Femur (tissue), 1 donor: ENCODE data around the gene LRRC41.
"Not testable (repeated sequence)": the region's sequence is repeated elsewhere in the genome, so short reads cannot be mapped to it uniquely, and the experiment has no call there.

ENCODE experiments used
- DNase-seq: peaks from one replicate; pipeline ENCODE4 v3.0.0-alpha.2; 2017

Gene LRRC41, protein sequence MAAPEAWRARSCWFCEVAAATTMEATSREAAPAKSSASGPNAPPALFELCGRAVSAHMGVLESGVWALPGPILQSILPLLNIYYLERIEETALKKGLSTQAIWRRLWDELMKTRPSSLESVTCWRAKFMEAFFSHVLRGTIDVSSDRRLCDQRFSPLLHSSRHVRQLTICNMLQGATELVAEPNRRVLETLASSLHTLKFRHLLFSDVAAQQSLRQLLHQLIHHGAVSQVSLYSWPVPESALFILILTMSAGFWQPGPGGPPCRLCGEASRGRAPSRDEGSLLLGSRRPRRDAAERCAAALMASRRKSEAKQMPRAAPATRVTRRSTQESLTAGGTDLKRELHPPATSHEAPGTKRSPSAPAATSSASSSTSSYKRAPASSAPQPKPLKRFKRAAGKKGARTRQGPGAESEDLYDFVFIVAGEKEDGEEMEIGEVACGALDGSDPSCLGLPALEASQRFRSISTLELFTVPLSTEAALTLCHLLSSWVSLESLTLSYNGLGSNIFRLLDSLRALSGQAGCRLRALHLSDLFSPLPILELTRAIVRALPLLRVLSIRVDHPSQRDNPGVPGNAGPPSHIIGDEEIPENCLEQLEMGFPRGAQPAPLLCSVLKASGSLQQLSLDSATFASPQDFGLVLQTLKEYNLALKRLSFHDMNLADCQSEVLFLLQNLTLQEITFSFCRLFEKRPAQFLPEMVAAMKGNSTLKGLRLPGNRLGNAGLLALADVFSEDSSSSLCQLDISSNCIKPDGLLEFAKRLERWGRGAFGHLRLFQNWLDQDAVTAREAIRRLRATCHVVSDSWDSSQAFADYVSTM

DNA sequence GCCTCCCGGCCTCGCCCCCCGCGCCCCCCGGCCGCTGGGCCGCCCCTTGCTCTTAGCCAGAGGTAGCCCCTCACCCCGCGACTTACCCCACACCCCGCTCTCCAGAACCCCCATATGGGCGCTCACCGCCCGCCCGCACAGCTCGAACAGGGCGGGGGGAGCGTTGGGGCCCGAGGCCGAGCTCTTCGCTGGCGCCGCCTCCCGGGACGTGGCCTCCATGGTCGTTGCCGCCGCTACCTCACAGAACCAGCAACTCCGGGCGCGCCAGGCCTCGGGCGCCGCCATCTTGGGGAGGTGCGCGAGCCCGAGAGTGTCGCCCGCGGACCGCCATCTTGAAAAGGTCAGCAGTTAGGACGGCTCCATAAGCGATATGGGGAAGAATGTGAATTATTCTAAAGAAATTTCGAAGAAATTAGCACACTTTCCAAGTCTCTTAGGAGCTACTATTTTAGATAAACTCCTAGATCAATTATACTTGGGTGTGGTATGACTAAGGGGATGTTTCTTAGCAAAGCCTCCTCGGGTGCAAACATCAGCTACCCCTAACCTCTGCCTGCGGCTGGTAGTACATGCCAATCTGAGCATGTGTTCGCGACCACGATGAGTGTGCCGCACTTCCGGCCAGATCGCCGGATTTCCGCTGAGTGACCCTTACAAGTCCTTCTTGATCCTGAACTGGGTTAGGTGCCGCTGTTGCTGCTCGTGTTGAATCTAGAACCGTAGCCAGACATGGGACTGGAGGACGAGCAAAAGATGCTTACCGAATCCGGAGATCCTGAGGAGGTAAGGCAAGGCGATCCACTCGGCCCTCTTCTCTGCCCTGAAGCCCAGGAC is at the start of gene LRRC41, which contains the start of gene UQCRH:
Gene LRRC41 (minus strand): TSS at position 579 of the 834 bp plus-strand sequence. CDS start 294 bp downstream, at position 285.
Gene UQCRH (plus strand): TSS at position 661 of the 834 bp plus-strand sequence. CDS start 69 bp downstream, at position 730.
- DNase-seq: peak; percentile 97

DNA sequence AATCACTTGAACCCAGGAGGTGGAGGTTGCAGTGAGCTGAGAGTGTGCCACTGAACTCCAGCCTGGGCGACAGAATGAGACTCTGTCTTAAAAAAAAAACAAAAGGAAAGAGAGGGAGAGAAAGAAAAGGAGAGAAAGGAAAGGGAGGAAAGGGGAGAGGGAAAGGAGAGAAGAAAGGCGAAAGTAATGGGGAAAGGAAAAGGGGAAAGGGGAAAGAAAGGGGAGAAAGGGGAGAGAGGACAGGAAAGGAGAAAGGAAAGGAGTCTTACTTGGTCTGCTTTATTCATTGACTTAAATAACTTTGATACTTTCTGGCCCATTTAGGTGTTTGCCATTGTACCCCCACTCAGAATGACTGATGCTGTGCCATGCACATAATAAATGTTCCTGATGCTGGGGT is 48.9 kb upstream of the LRRC41 start:
- DNase-seq: no peak

GRCh38 chr1:46345281-46345680 is 41.9 kb upstream of the LRRC41 start:
- DNase-seq: no peak

- DNase-seq: no peak
Observed at GRCh38 chr1:46344481-46344880, 41.1 kb upstream of the LRRC41 start.

GRCh38 chr1:46343705-46344104 is 40.3 kb upstream of the LRRC41 start:
- DNase-seq: no peak

DNA sequence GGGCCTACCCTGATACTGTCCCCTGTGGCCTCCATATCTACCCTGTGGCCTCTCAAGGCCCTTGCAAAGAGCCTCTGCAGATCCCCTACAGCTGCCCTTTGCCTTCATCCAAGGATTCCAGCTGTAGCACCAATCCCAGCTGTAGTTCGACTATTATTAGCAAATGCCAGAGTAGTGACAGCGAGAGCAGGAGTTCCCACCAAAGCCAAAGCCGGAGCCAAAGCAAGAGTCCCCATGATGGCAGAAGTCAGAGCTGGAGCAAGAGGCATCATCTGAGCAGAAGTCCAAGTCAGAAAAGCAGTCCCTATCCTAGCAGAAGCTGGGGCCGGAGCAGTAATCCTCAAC is 39.9 kb upstream of the LRRC41 start:
- no peak for DNase-seq

DNA sequence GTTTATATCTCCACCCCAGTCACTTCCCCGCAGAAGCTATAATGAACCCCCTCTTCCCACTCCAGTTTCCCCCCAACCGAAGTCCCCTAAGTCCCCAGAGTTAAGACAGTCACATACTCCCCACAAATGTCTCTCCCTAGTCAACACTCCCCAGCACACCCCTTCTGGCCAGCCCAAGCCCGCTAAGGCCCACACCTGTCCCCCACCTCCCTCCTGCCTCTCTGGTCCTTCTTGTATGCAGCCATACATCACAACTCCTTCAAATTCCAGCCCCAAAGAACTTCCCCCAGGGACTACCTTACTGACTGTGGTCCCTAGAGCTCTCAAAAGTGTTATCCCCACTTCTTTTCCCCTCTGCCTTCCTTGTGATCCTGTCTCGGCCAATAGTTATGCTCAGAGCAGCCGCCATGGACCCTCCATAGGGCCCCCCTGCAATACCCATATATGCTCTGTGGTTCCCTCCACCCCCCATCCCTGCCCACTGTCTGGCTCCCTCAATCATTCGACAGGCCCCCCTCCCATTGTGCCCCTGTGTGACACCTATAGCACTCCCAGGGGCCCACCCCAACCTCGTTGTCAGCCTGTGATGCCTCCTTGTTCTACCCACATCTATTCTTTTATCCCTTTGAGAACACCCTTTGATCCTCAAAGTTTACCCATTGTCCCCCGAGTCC is 39.4 kb upstream of the LRRC41 start:
- DNase-seq: no peak

- peak; percentile 24 for DNase-seq
Observed at GRCh38 chr1:46342084-46342656, 38.8 kb upstream of the LRRC41 start.

DNA sequence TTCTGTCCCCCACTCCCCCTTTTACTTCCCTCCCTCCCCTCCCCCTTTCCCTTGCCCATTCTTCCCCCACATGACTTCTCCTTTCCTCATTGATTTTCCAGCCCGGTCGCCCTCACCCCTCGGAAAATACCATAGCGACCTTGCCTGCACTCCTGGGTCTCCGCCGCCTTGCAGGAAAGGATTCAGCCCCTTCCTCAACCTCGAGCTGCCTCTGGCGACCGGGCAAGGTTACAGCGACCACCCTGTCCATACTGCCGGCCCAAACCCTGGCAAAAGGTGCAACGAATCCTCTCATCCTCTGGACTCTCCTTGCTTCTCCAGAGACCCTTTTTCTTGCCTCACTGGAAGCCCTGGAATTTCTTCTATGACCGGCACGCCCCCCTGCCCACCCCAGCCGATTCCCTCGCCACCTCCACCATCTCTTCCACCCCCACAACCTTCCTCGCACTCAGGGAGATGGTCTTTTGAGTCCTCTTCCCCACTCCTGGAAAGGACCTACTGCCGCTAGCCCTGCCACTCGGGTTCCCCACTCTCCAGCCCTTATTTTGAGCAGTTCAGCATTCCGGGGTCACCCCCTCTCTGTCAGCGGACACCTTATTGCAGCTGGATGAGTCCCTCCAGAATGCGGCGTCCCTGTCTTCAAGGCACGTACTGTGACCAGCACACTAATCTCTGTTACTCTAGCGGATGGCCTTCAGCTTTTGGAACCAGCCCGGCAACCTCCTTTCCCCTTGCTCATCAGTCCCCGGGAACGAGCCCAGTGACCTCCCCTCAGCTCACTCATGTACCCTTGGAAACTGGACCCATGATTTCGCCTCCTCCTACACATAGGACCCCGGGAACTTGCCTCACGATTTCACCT is 38.0 kb upstream of the LRRC41 start:
- peak; percentile 22 for DNase-seq

DNA sequence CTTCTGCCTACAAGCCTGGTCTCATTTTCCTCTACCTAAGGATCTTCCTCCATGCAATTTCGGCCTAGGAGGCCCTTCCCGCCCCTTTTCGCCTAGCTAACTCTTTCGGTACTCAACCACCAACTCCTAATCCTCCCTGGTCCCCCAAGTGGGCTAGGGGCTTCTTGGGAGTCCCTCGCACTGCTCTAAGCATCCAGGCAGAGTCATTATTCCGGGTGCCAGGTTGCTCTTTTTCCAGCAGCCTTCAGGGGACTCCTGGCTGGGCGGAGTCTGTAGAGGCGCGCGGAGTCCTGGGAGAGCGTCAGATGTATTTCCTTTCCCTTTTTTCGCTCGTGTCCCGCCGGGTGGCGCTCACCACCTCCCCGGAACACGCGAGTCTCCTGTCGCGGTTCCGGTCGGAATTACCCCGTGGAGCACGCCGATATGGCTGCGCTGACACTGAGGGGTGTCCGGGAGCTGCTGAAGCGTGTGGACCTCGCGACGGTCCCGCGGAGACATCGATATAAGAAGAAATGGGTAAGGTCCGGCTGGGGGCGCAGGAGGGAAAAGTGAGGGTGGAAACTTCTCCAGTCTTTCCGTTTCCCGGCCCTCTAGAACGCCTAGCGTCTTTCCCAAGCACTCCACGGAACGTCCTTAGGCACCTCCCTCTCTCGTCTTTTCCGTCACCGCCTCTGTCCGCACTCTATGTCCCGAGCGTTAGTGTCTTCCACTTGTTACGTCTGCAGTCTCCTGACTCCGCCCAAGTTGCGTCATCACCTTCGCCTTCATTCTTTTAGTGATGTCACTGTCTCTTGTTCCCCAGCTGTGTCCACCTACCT is 37.2 kb upstream of the LRRC41 start, which contains the start of gene NSUN4:
Gene NSUN4 (plus strand): TSS at position 404 of the 818 bp plus-strand sequence. CDS start 20 bp downstream, at position 424.
- DNase-seq: peak; percentile 95

DNA sequence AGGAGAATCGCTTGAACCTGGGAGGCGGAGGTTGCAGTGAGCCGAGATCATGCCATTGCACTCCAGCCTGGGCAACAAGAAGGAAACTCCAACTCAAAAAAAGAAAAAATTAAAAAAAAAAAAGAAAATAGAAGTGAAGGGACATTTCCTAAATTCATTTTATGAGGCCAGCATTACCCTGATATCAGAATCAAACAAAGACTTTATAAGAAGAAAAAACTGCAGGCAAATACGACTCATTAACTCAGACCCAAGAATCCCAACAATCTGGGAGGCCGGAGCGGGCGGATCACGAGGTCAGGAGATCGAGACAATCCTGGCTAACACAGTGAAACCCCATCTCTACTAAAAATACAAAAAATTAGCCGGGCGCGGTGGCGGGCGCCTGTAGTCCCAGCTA is 34.0 kb upstream of the LRRC41 start:
- DNase-seq: not testable (repeated sequence)

GRCh38 chr1:46335081-46335480 is 31.7 kb upstream of the LRRC41 start:
- no peak for DNase-seq

DNA sequence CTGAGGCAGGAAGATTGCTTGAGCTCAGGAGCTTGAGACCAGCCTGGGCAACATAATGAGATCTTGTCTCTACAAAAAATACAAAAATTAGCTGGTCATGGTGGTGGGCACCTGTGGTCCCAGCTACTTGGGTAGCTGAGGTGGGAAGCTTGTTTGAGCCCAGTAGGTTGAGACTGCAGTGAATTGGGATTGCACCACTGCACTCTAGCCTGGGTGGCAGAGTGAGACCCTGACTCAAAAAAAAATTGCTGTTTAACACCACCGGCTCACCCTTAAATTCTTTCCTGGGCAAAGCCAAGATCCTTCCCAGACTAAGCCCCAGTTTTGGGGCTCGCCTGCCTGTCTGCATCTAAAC is 30.6 kb upstream of the LRRC41 start:
- no peak for DNase-seq

DNA sequence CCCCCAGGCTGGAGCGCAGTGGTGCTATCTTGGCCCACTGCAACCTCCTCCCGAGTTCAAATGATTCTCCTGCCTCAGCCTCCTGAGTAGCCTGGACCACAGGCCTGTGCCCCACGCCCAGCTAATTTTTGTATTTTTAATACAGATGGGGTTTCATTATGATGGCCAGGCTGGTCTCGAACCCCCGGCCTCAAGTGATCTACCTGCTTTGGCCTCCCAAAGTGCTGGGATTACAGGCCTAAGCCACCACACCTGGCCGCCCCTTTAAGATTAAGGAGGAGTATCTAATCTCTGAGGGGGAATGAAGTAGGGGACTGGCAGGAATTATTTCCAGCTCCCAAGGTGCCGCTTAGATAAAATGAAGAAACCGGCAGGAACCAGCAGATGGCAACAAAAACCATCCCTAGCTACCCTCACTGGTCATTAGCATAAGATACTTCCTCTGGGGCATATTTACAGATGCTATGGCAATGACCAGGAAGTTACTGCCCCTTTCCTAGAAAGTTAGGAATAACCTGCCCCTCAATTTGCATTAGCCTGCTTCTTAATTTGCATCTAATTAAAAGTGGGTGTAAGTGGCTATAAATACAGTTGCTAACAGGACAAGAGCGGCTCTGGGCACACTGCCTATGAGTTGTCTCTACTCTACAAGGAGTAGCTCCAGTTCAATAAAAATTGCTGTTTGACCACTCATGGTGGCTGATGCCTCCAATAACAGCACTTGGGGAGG is 30.0 kb upstream of the LRRC41 start:
- no peak for DNase-seq

- DNase-seq: not testable (repeated sequence)
Observed at GRCh38 chr1:46331786-46332540, 28.5 kb upstream of the LRRC41 start.

DNA sequence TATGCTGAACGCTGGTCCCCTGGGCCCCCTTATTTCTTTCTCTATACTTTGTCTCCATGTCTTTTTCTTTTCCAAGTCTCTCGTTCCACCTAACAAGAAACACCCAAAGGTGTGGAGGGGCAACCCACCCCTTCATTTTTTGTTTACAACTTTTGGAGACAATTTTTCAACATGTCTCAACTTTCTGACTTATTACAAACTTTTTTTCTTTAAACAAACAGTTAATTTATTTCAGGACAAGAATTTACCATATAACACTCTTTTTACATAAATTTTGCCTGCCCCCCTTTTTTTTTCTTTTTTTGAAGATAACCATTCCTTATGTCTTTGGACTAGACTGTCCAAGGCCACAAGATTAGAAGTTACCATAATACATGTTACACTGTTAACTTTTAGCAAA is 27.0 kb upstream of the LRRC41 start:
- not testable (repeated sequence) for DNase-seq

- not testable (repeated sequence) for DNase-seq
Observed at GRCh38 chr1:46329807-46330206, 26.4 kb upstream of the LRRC41 start.

DNA sequence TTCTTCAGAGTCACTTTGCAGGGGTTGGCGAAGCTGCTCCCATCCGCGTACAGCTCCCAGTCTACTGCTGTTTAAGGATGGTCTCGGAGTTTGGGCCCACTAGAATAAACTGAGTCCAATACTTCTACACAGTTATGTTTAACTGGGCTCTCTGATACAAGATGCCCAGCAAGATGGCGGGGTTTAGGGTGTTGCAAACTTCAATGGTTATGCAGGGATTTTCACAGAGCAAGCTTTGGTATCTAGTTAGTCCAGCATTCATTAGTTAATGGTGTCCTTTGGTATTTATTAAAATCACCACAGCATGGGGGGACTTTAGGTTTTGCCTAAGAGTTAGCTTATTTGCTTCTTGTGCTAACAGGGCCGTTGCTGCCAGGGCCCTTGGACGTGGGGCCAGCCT is 24.8 kb upstream of the LRRC41 start:
- DNase-seq: not testable (repeated sequence)
